H1 (cell line): ENCODE measurements around the gene APLP2. TPM values are rescaled to one million over a fixed set of nuclear protein-coding genes. Genes with fewer than 3 reads are reported as not detected.

ENCODE experiments used
- CTCF ChIA-PET: fragments of 300-600 bp; sonication (Branson Sonifier 250); formaldehyde crosslinking; loops from one replicate; lab custom pipeline; 2021; ENCODE audit not compliant: partially characterized antibody; lab: Charles Lee
- POLR2A ChIA-PET: fragments of 300-600 bp; sonication (Branson Sonifier 250); formaldehyde crosslinking; loops from one replicate; lab custom pipeline; 2021; ENCODE audit warnings: inconsistent platforms; ENCODE audit not compliant: partially characterized antibody; lab: Charles Lee
- DNase-seq, 2 experiments: peaks; one replicate each; pipeline versions ENCODE4 v3.0.0 to v3.0.0-alpha.2; 2010 to 2022; ENCODE audit warnings: low spot score in 2 of 2, low read depth in 1 of 2, mixed read lengths in 1 of 2
- FAIRE-seq: peaks from 2 replicates; lab custom pipeline; 2011; peaks lifted over from hg19 to GRCh38; lab: Jason Lieb, UNC
- H2AFZ ChIP-seq: 2 replicates; pipeline ENCODE4 v1.8.1; 2012; ENCODE audit warnings: low read length, inconsistent platforms
- H2AK5ac ChIP-seq: 2 replicates; pipeline ENCODE4 v1.6.1; 2013; ENCODE audit warnings: low read depth, low read length
- H2BK120ac ChIP-seq: replicated peaks from 2 replicates; pipeline ENCODE3; 2013; ENCODE audit warnings: low read depth, low read length, inconsistent platforms
- H2BK12ac ChIP-seq: 2 replicates; pipeline ENCODE4 v1.6.1; 2013; ENCODE audit warnings: low read depth, low read length
- H2BK15ac ChIP-seq: 2 replicates; pipeline ENCODE4 v1.6.1; 2013; ENCODE audit warnings: low read length
- H2BK20ac ChIP-seq: 2 replicates; pipeline ENCODE4 v1.6.1; 2013; ENCODE audit warnings: low read length
- H2BK5ac ChIP-seq: 2 replicates; pipeline ENCODE4 v1.6.1; 2013; ENCODE audit warnings: low read depth, low read length
- H3K14ac ChIP-seq: 2 replicates; pipeline ENCODE4 v1.6.1; 2013; ENCODE audit warnings: inconsistent platforms; ENCODE audit not compliant: insufficient read length
- H3K18ac ChIP-seq: 2 replicates; pipeline ENCODE4 v1.6.1; 2013; ENCODE audit warnings: low read length; ENCODE audit errors: extremely low read depth
- H3K23ac ChIP-seq: 2 replicates; pipeline ENCODE4 v1.6.1; 2013; ENCODE audit warnings: inconsistent platforms; ENCODE audit not compliant: insufficient read length
- H3K23me2 ChIP-seq: 2 replicates; pipeline ENCODE4 v1.6.1; 2013; ENCODE audit warnings: low read depth, low read length
- H3K27ac ChIP-seq: 2 replicates; pipeline ENCODE4 v1.6.1; 2011; ENCODE audit warnings: low read depth, low read length, inconsistent platforms
- H3K27me3 ChIP-seq, 4 experiments: replicated peaks in 1 of 4; 1 replicate in 1 of 4; 2 replicates in 3 of 4; pipeline versions ENCODE4 v1.6.1 to v1.8.1; 2011 to 2013; ENCODE audit warnings: low read length in 3 of 4, mild to moderate bottlenecking in 3 of 4, inconsistent platforms in 2 of 4, mixed read lengths in 2 of 4, moderate library complexity in 1 of 4; ENCODE audit not compliant: control insufficient read depth in 3 of 4, insufficient read depth in 3 of 4; ENCODE audit errors: extremely low read depth in 1 of 4
- H3K36me3 ChIP-seq, 4 experiments: 2 replicates each; pipeline versions ENCODE4 v1.6.1 to v1.8.1; 2011 to 2013; ENCODE audit warnings: mild to moderate bottlenecking in 4 of 4, low read length in 3 of 4, moderate library complexity in 2 of 4, control low read depth in 1 of 4, inconsistent platforms in 1 of 4; ENCODE audit not compliant: insufficient read depth in 4 of 4, control insufficient read depth in 2 of 4
- H3K4ac ChIP-seq: replicated peaks from 2 replicates; pipeline ENCODE3; 2013; ENCODE audit warnings: low read length, low read depth, mixed read lengths, inconsistent platforms; ENCODE audit not compliant: insufficient read length
- H3K4me1 ChIP-seq, 4 experiments: replicated peaks in 1 of 4; 1 replicate in 1 of 4; 2 replicates in 3 of 4; pipeline versions ENCODE4 v1.6.1 to v1.8.1; 2011 to 2013; ENCODE audit warnings: low read length in 3 of 4, inconsistent platforms in 2 of 4, mixed read lengths in 1 of 4; ENCODE audit not compliant: insufficient read depth in 4 of 4, control insufficient read depth in 3 of 4
- H3K4me2 ChIP-seq, 2 experiments: 2 replicates each; pipeline versions ENCODE4 v1.6.1 to v1.8.1; 2011 to 2013; ENCODE audit warnings: low read depth in 2 of 2, low read length in 2 of 2, control low read depth in 1 of 2, inconsistent platforms in 1 of 2, mild to moderate bottlenecking in 1 of 2; ENCODE audit not compliant: insufficient read depth in 1 of 2
- H3K4me3 ChIP-seq, 4 experiments: fragments of 200-600, 300-600 bp in 1 of 4; sonication (generic), shearing (Covaris generic), sonication (Bioruptor Twin) in 1 of 4; 2 replicates each; pipeline versions ENCODE4 v1.5.1 to v1.8.1; 2011 to 2016; ENCODE audit warnings: low read length in 4 of 4, low read depth in 3 of 4, control low read depth in 2 of 4, inconsistent platforms in 2 of 4, mild to moderate bottlenecking in 2 of 4, mixed read lengths in 1 of 4, moderate library complexity in 1 of 4; ENCODE audit not compliant: insufficient read depth in 2 of 4; ENCODE audit errors: extremely low read depth in 1 of 4
- H3K56ac ChIP-seq: replicated peaks from 2 replicates; pipeline ENCODE3; 2013; ENCODE audit warnings: low read depth, mild to moderate bottlenecking, mixed read lengths, low read length, inconsistent platforms; ENCODE audit not compliant: insufficient read length
- H3K79me1 ChIP-seq: 2 replicates; pipeline ENCODE4 v1.6.1; 2013; ENCODE audit warnings: low read depth, low read length, control low read depth
- H3K79me2 ChIP-seq, 2 experiments: 2 replicates each; pipeline versions ENCODE4 v1.6.1 to v1.8.1; 2012 to 2013; ENCODE audit warnings: low read length in 2 of 2, mild to moderate bottlenecking in 2 of 2, inconsistent platforms in 1 of 2; ENCODE audit not compliant: insufficient read depth in 2 of 2, control insufficient read depth in 1 of 2
- H3K9ac ChIP-seq, 4 experiments: replicated peaks in 1 of 4; 1 replicate in 1 of 4; 2 replicates in 3 of 4; pipeline versions ENCODE4 v1.6.1 to v1.8.1; 2011 to 2013; ENCODE audit warnings: low read depth in 3 of 4, low read length in 3 of 4, control low read depth in 2 of 4, mild to moderate bottlenecking in 2 of 4, moderate library complexity in 2 of 4, inconsistent platforms in 1 of 4; ENCODE audit errors: extremely low read depth in 1 of 4
- H3K9me3 ChIP-seq, 2 experiments: 2 replicates each; pipeline versions ENCODE4 v1.6.1 to v1.8.1; 2012 to 2013; ENCODE audit warnings: mild to moderate bottlenecking in 2 of 2, moderate library complexity in 2 of 2, control low read depth in 1 of 2, inconsistent platforms in 1 of 2, low read depth in 1 of 2, low read length in 1 of 2, mixed read lengths in 1 of 2; ENCODE audit not compliant: insufficient read depth in 2 of 2
- H4K20me1 ChIP-seq, 2 experiments: replicated peaks in 1 of 2; 2 replicates each; pipeline versions ENCODE3 to v1.8.1; 2011 to 2013; ENCODE audit warnings: inconsistent platforms in 2 of 2, low read length in 2 of 2, mild to moderate bottlenecking in 1 of 2; ENCODE audit not compliant: insufficient read depth in 2 of 2, control insufficient read depth in 1 of 2
- H4K5ac ChIP-seq: 2 replicates; pipeline ENCODE4 v1.6.1; 2013; ENCODE audit warnings: low read length, low read depth, mixed read lengths, inconsistent platforms; ENCODE audit not compliant: insufficient read length
- H4K8ac ChIP-seq: 2 replicates; pipeline ENCODE4 v1.8.0; 2013; ENCODE audit warnings: mild to moderate bottlenecking, moderate library complexity, low read length, inconsistent platforms; ENCODE audit not compliant: insufficient read depth; ENCODE audit errors: extremely low read depth
- H4K91ac ChIP-seq: replicated peaks from 2 replicates; pipeline ENCODE3; 2013; ENCODE audit warnings: low read length, mixed read lengths, inconsistent platforms; ENCODE audit not compliant: insufficient read length
- CBX5 ChIP-seq: fragments of 300-800, 300-1000 bp; sonication (generic); IDR thresholded peaks from 2 replicates; pipeline ENCODE4 v1.7.1; 2016; ENCODE audit warnings: antibody characterized with exemption, low read length, low read depth
- CTBP2 ChIP-seq: IDR thresholded peaks from 2 replicates; pipeline ENCODE4 v1.7.0; 2011; ENCODE audit warnings: borderline replicate concordance, mild to moderate bottlenecking, moderate library complexity, mixed read lengths, low read length; ENCODE audit not compliant: insufficient read depth, insufficient read length
- EZH2 ChIP-seq: fragments of 200-600 bp; sonication (generic); IDR thresholded peaks from 2 replicates; pipeline ENCODE4 v1.7.1; 2012; ENCODE audit warnings: low read depth, mild to moderate bottlenecking, moderate library complexity, low read length, inconsistent platforms; ENCODE audit not compliant: severe bottlenecking
- GABPA ChIP-seq: IDR thresholded peaks from 2 replicates; pipeline ENCODE4 v1.6.1; 2011; ENCODE audit warnings: mild to moderate bottlenecking, low read length, moderate library complexity, borderline replicate concordance; ENCODE audit not compliant: insufficient read depth
- PHF8 ChIP-seq: fragments of 200-600 bp; sonication (generic); conservative IDR thresholded peaks from 2 replicates; pipeline ENCODE4 v1.7.1; 2012; ENCODE audit warnings: low read depth, mild to moderate bottlenecking, inconsistent platforms, low read length, moderate library complexity
- POLR2AphosphoS5 ChIP-seq: IDR thresholded peaks from 2 replicates; pipeline ENCODE4 v1.6.1; 2011; ENCODE audit warnings: low read depth, low read length
- RAD21 ChIP-seq, 2 experiments: IDR thresholded peaks in 1 of 2; conservative IDR thresholded peaks in 1 of 2; 2 replicates each; pipeline ENCODE4 v1.6.1; 2011; ENCODE audit warnings: low read depth in 2 of 2, low read length in 2 of 2, improper control_type of control experiment in 1 of 2, inconsistent platforms in 1 of 2, mild to moderate bottlenecking in 1 of 2, moderate library complexity in 1 of 2
- SRF ChIP-seq: IDR thresholded peaks from 2 replicates; pipeline ENCODE4 v1.6.1; 2011; ENCODE audit warnings: mild to moderate bottlenecking, low read depth, low read length, moderate library complexity
- SUZ12 ChIP-seq: fragments of 200-600 bp; sonication (generic); IDR thresholded peaks from 2 replicates; pipeline ENCODE4 v1.6.1; 2012; ENCODE audit warnings: mild to moderate bottlenecking, inconsistent platforms, low read length, moderate library complexity, mixed read lengths
- WGBS, 2 experiments: shearing (Covaris generic) in 1 of 2; methylation state at CpG; one replicate each; pipeline versions ENCODE4 v1.1.6 to v1.1.7; 2013 to 2015; ENCODE audit warnings: low lambda C conversion rate in 2 of 2, mixed read lengths in 2 of 2, inconsistent platforms in 1 of 2, low coverage in 1 of 2, missing lambda C conversion rate in 1 of 2; ENCODE audit not compliant: insufficient replicate concordance in 2 of 2, insufficient coverage in 1 of 2, insufficient read length in 1 of 2; ENCODE audit errors: extremely low coverage in 1 of 2, missing lambda C conversion rate in 1 of 2; 5-methylcytosine and 5-hydroxymethylcytosine counted together
- polyA plus RNA-seq, 7 experiments: library from polyadenylated mRNA; depleted of rRNA in 3 of 7; stranded (reverse) in 5 of 7; unstranded in 2 of 7; fragments of >200 nt in 5 of 7; fragments of 200-250 nt in 2 of 7; gene quantifications; 1 replicate in 5 of 7; 2 replicates in 1 of 7; 4 replicates in 1 of 7; pipeline versions ENCODE4 v1.2.1 to v1.2.3, GENCODE V29; 2011 to 2013; ENCODE audit warnings: missing spikeins in 2 of 7, mixed read lengths in 2 of 7
- total RNA-seq: library from RNA; stranded (reverse); fragmentation: NEBNext Ultra II Directional; extraction: Animal tissue kit (Norgen Biotek cat#: 25700); gene quantifications from 2 replicates; pipeline ENCODE4 v1.2.1, GENCODE V29; 2021
- TF ChIP-seq, protein P1 (sequence below): IDR thresholded peaks from 2 replicates; pipeline ENCODE4 v1.6.1; 2011; ENCODE audit warnings: low read depth, mild to moderate bottlenecking, low read length; ENCODE audit not compliant: insufficient read depth
- TF ChIP-seq, protein P2 (sequence below): IDR thresholded peaks from 2 replicates; pipeline ENCODE4 v1.6.1; 2012; ENCODE audit warnings: low read length, inconsistent platforms

Gene APLP2
- total and polyA plus RNA-seq, 2 of the 8 experiments (the other 6 are each of a cell fraction or from before 2014, with no cell fraction given) = 222 to 315 TPM

DNA sequence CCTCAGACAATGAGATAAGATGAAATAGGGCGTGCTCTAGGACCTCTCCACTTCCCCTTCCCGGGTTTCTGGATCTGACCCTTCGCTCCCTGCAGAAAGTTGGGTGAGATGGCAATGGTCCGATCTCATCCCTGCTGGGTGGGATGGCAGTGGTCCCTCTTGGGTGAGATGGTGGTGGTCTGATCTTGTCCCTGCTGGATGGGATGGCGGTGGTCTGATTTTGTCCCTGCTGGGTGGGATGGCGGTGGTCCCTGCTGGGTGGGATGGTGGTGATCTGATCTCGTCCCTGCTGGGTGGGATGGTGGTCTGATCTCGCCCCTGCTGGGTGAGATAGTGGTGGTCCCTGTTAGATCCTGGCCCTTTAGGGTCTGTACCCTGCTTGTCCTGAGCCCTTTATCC lies 111.2 kb downstream of the APLP2 start:
- no peak overlapping the region for H2BK15ac ChIP-seq
- H4K8ac ChIP-seq = no peak overlapping the region
- H3K23ac ChIP-seq = no peak overlapping the region
- no peaks in the 10 kb centered on the region for H3K9me3 ChIP-seq
- no peak overlapping the region for H2BK12ac ChIP-seq
- no peak overlapping the region for H3K4me2 ChIP-seq
- no peak overlapping the region for H3K18ac ChIP-seq
- H4K5ac ChIP-seq = no peak overlapping the region
- H3K56ac ChIP-seq = no peak overlapping the region
- H3K79me1 ChIP-seq = peaks cover 4% of the 10 kb centered on the region; the same call in 1 of the 2 replicates
- H2AK5ac ChIP-seq = no peak overlapping the region
- CTCF ChIA-PET = interaction anchor here (1.2 kb wide), 1 partner anchor 10 kb away, joined by 3 read pairs; no protein-coding TSS in a partner anchor
- H3K14ac ChIP-seq = no peak overlapping the region
- no peak overlapping the region for H3K9ac ChIP-seq
- H4K20me1 ChIP-seq = peaks cover 0 to 2% of the 10 kb centered on the region in 2 experiments
- no peak overlapping the region for H2BK5ac ChIP-seq
- no peak overlapping the region for H3K27ac ChIP-seq
- no peak overlapping the region for H3K4ac ChIP-seq
- H3K27me3 ChIP-seq = no peaks in the 10 kb centered on the region; a peak in 1 of 7 replicates
- H2AFZ ChIP-seq = no peak overlapping the region
- no peaks in the 10 kb centered on the region; a peak in 1 of 7 replicates for H3K4me1 ChIP-seq
- no peak overlapping the region for H2BK120ac ChIP-seq
- DNase-seq (no peak), FAIRE-seq (no peak)
- H3K23me2 ChIP-seq = no peaks in the 10 kb centered on the region
- 78% methylated on average over 8 of the region's 8 CpGs; no CpG with 5 or more reads in 1 of the 2 experiments for WGBS, 2 experiments
- no peak overlapping the region for H2BK20ac ChIP-seq
- H3K79me2 ChIP-seq = no peaks in the 10 kb centered on the region
- H3K4me3 ChIP-seq = no peak overlapping the region
- POLR2A ChIA-PET = no interaction called here
- H4K91ac ChIP-seq = no peak overlapping the region
- H3K36me3 ChIP-seq = no peaks in the 10 kb centered on the region
- TF ChIP-seq PHF8 = no peak
- TF ChIP-seq RAD21 (IDR thresholded peaks at IDR 0.05 in 1 of 2, conservative IDR thresholded peaks at IDR 0.05 in 1 of 2; ENCODE audit: low read depth in 2 of 2, low read length in 2 of 2) = no peak
- TF ChIP-seq, protein P1, sequence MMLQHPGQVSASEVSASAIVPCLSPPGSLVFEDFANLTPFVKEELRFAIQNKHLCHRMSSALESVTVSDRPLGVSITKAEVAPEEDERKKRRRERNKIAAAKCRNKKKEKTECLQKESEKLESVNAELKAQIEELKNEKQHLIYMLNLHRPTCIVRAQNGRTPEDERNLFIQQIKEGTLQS = no peak
- no peak for TF ChIP-seq GABPA
- TF ChIP-seq CTBP2 = no peak
- no peak for TF ChIP-seq SRF
- no peak for TF ChIP-seq CBX5
- TF ChIP-seq, protein P2, sequence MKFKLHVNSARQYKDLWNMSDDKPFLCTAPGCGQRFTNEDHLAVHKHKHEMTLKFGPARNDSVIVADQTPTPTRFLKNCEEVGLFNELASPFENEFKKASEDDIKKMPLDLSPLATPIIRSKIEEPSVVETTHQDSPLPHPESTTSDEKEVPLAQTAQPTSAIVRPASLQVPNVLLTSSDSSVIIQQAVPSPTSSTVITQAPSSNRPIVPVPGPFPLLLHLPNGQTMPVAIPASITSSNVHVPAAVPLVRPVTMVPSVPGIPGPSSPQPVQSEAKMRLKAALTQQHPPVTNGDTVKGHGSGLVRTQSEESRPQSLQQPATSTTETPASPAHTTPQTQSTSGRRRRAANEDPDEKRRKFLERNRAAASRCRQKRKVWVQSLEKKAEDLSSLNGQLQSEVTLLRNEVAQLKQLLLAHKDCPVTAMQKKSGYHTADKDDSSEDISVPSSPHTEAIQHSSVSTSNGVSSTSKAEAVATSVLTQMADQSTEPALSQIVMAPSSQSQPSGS = no peak
- no peak for TF ChIP-seq POLR2AphosphoS5
- TF ChIP-seq EZH2 = no peak
- no peak for TF ChIP-seq SUZ12
